Osteoblast (primary cell): ENCODE data around the gene RUVBL1. TPM values are rescaled to one million over a fixed set of nuclear protein-coding genes. Genes with fewer than 3 reads are reported as not detected.

Experiments
- DNase-seq: peaks from one replicate; pipeline ENCODE4 v3.0.0; 2011; ENCODE audit warnings: low spot score, mixed read lengths; ENCODE audit not compliant: insufficient read length; ENCODE audit errors: missing footprints
- H2AFZ ChIP-seq: 2 replicates; pipeline ENCODE4 v1.6.0; 2011; ENCODE audit warnings: mild to moderate bottlenecking, low read length
- H3K27ac ChIP-seq: 2 replicates; pipeline ENCODE4 v1.5.1; 2011; ENCODE audit warnings: mild to moderate bottlenecking, low read depth, low read length, moderate library complexity
- H3K27me3 ChIP-seq: 2 replicates; pipeline ENCODE4 v1.6.0; 2012; ENCODE audit warnings: mild to moderate bottlenecking, control low read depth, inconsistent platforms, low read length, moderate library complexity; ENCODE audit not compliant: insufficient read depth
- H3K36me3 ChIP-seq: 2 replicates; pipeline ENCODE4 v1.5.1; 2011; ENCODE audit warnings: mild to moderate bottlenecking, low read length, control low read depth, moderate library complexity; ENCODE audit not compliant: insufficient read depth
- H3K4me1 ChIP-seq: 2 replicates; pipeline ENCODE4 v1.5.1; 2011; ENCODE audit warnings: mild to moderate bottlenecking, low read length, control low read depth, moderate library complexity; ENCODE audit not compliant: insufficient read depth
- H3K4me2 ChIP-seq: 2 replicates; pipeline ENCODE4 v1.6.0; 2011; ENCODE audit warnings: mild to moderate bottlenecking, low read length; ENCODE audit not compliant: insufficient read depth
- H3K4me3 ChIP-seq: fragments of 200-600 bp; sonication (generic); 3 replicates; pipeline ENCODE4 v1.5.1; 2012; ENCODE audit warnings: mild to moderate bottlenecking, low read length, inconsistent platforms; ENCODE audit not compliant: insufficient read depth
- H3K79me2 ChIP-seq: 2 replicates; pipeline ENCODE4 v1.6.0; 2012; ENCODE audit warnings: mild to moderate bottlenecking, low read length, control low read depth, inconsistent platforms; ENCODE audit not compliant: insufficient read depth
- H3K9me3 ChIP-seq: 2 replicates; pipeline ENCODE4 v1.5.1; 2011; ENCODE audit warnings: low read depth, low read length, control low read depth
- H4K20me1 ChIP-seq: 2 replicates; pipeline ENCODE4 v1.6.0; 2012; ENCODE audit warnings: mild to moderate bottlenecking, low read length, control low read depth; ENCODE audit not compliant: insufficient read depth
- total RNA-seq: library from RNA; depleted of rRNA; stranded (reverse); fragments of >200 nt; gene quantifications from 2 replicates; pipeline ENCODE4 v1.2.3, GENCODE V29; 2012
- TF ChIP-seq, protein P1 (sequence below): IDR thresholded peaks from 2 replicates; pipeline ENCODE4 v1.5.1; 2011; ENCODE audit warnings: mild to moderate bottlenecking, low read depth, low read length, moderate library complexity; ENCODE audit errors: extremely low read depth

RUVBL1 gene
- total RNA-seq, 1 donor = 41.6 TPM

GRCh38 chr3:128167973-128168674, 44.5 kb upstream of the RUVBL1 start:
- H3K4me3 ChIP-seq = no peak overlapping the region
- no peaks in the 10 kb centered on the region for H3K27me3 ChIP-seq
- no peak overlapping the region for H3K4me2 ChIP-seq
- no peaks in the 10 kb centered on the region for H3K36me3 ChIP-seq
- TF ChIP-seq, protein P1, sequence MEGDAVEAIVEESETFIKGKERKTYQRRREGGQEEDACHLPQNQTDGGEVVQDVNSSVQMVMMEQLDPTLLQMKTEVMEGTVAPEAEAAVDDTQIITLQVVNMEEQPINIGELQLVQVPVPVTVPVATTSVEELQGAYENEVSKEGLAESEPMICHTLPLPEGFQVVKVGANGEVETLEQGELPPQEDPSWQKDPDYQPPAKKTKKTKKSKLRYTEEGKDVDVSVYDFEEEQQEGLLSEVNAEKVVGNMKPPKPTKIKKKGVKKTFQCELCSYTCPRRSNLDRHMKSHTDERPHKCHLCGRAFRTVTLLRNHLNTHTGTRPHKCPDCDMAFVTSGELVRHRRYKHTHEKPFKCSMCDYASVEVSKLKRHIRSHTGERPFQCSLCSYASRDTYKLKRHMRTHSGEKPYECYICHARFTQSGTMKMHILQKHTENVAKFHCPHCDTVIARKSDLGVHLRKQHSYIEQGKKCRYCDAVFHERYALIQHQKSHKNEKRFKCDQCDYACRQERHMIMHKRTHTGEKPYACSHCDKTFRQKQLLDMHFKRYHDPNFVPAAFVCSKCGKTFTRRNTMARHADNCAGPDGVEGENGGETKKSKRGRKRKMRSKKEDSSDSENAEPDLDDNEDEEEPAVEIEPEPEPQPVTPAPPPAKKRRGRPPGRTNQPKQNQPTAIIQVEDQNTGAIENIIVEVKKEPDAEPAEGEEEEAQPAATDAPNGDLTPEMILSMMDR = no peak
- DNase-seq = no peak
- no peak overlapping the region for H2AFZ ChIP-seq
- H4K20me1 ChIP-seq = peaks cover 9% of the 10 kb centered on the region
- H3K4me1 ChIP-seq = no peaks in the 10 kb centered on the region
- H3K79me2 ChIP-seq = peaks cover 2% of the 10 kb centered on the region
- H3K9me3 ChIP-seq = no peaks in the 10 kb centered on the region
- H3K27ac ChIP-seq = no peak overlapping the region

GRCh38 chr3:128167646-128167972, 44.0 kb upstream of the RUVBL1 start:
- H3K9me3 ChIP-seq = no peaks in the 10 kb centered on the region
- no peak overlapping the region for H3K4me2 ChIP-seq
- TF ChIP-seq, protein P1 = no peak
- H3K27me3 ChIP-seq = no peaks in the 10 kb centered on the region
- no peak overlapping the region for H2AFZ ChIP-seq
- no peak for DNase-seq
- H3K79me2 ChIP-seq = peaks cover 2% of the 10 kb centered on the region
- H3K27ac ChIP-seq = no peak overlapping the region
- H3K4me1 ChIP-seq = no peaks in the 10 kb centered on the region
- no peaks in the 10 kb centered on the region for H3K36me3 ChIP-seq
- H3K4me3 ChIP-seq = no peak overlapping the region
- H4K20me1 ChIP-seq = peaks cover 9% of the 10 kb centered on the region

DNA sequence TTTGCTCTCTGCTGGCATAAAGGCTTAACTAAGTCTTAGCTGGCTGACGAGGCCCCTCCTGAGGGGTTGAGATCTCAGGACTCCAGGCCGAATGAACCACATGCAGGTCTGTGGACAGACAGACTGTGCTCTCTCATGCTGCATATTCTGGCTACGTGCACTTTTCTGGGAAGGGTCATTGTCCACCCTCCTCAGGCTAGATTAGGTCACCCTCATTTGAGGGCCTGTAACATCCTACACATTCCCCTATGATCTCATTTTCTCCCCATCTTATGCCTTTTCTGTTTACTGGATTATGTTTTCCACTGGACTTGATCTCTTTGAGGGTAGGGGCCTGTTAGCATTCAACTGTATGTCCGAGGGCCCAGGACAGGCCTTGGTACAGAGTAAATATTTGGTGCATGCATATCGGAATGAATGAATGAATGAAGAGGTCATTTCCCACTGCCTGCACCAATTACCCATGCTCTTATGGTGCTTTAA, 43.4 kb upstream of the RUVBL1 start:
- Histone ChIP-seq H3K4me3 (no peak overlapping the region), H3K9me3 (no peaks in the 10 kb centered on the region), H3K4me2 (no peak overlapping the region), H3K27ac (no peak overlapping the region), H3K36me3 (peaks cover 4% of the 10 kb centered on the region), H3K4me1 (no peaks in the 10 kb centered on the region), H3K79me2 (peaks cover 6% of the 10 kb centered on the region), H4K20me1 (peaks cover 9% of the 10 kb centered on the region), H2AFZ (no peak overlapping the region), H3K27me3 (no peaks in the 10 kb centered on the region)
- DNase-seq = no peak
- TF ChIP-seq, protein P1 = no peak

- Histone ChIP-seq H3K4me3 (no peak overlapping the region), H3K27me3 (no peaks in the 10 kb centered on the region), H3K36me3 (peaks cover 5% of the 10 kb centered on the region), H3K9me3 (no peaks in the 10 kb centered on the region), H3K79me2 (peaks cover 6% of the 10 kb centered on the region), H4K20me1 (peaks cover 11% of the 10 kb centered on the region), H3K27ac (no peak overlapping the region), H2AFZ (no peak overlapping the region), H3K4me2 (no peak overlapping the region), H3K4me1 (no peaks in the 10 kb centered on the region)
- DNase-seq = no peak
- TF ChIP-seq, protein P1 = no peak
Measured at GRCh38 chr3:128163432-128163831, 39.8 kb upstream of the RUVBL1 start.
